ENCODE results near the gene OPN1SW. TPM values are rescaled to one million over a fixed set of nuclear protein-coding genes. Genes with fewer than 3 reads are reported as not detected.

OPN1SW gene
- total RNA-seq, 1 donor from 2014 or later = not detected

GRCh38 chr7:128770233-128770632 lies 5.4 kb downstream of the OPN1SW start:
- no peaks in the 10 kb centered on the region for H3K9me3 Mint-ChIP-seq (ENCODE audit: unreplicated experiment)
- no peak overlapping the region for H3K4me3 Mint-ChIP-seq (ENCODE audit: unreplicated experiment)
- no peak overlapping the region for H3K27ac Mint-ChIP-seq (ENCODE audit: unreplicated experiment)
- H3K4me1 Mint-ChIP-seq (ENCODE audit: unreplicated experiment) = peaks cover 14% of the 10 kb centered on the region
- TF ChIP-seq CTCF (IDR thresholded peaks at IDR 0.05; ENCODE audit: unreplicated experiment) = no peak
- H3K27me3 Mint-ChIP-seq (ENCODE audit: unreplicated experiment) = peaks cover 3% of the 10 kb centered on the region
- H3K36me3 Mint-ChIP-seq (ENCODE audit: low read depth, unreplicated experiment) = peaks cover 46% of the 10 kb centered on the region
- no peak for DNase-seq (ENCODE audit: low spot score)

GRCh38 chr7:128767475-128768110 lies 8.0 kb downstream of the OPN1SW start:
- H3K27me3 Mint-ChIP-seq (ENCODE audit: unreplicated experiment) = no peaks in the 10 kb centered on the region
- no peak overlapping the region for H3K4me3 Mint-ChIP-seq (ENCODE audit: unreplicated experiment)
- H3K27ac Mint-ChIP-seq (ENCODE audit: unreplicated experiment) = no peak overlapping the region
- DNase-seq (ENCODE audit: low spot score) = no peak
- TF ChIP-seq CTCF (IDR thresholded peaks at IDR 0.05; ENCODE audit: unreplicated experiment) = no peak
- H3K36me3 Mint-ChIP-seq (ENCODE audit: low read depth, unreplicated experiment) = peaks cover 33% of the 10 kb centered on the region
- no peaks in the 10 kb centered on the region for H3K9me3 Mint-ChIP-seq (ENCODE audit: unreplicated experiment)
- peaks cover 14% of the 10 kb centered on the region for H3K4me1 Mint-ChIP-seq (ENCODE audit: unreplicated experiment)

- no peak for TF ChIP-seq CTCF (IDR thresholded peaks at IDR 0.05; ENCODE audit: unreplicated experiment)
- H3K9me3 Mint-ChIP-seq (ENCODE audit: unreplicated experiment) = no peaks in the 10 kb centered on the region
- no peak overlapping the region for H3K4me3 Mint-ChIP-seq (ENCODE audit: unreplicated experiment)
- H3K4me1 Mint-ChIP-seq (ENCODE audit: unreplicated experiment) = no peaks in the 10 kb centered on the region
- no peak overlapping the region for H3K27ac Mint-ChIP-seq (ENCODE audit: unreplicated experiment)
- DNase-seq (ENCODE audit: low spot score) = no peak
- H3K36me3 Mint-ChIP-seq (ENCODE audit: low read depth, unreplicated experiment) = peaks cover 18% of the 10 kb centered on the region
- no peaks in the 10 kb centered on the region for H3K27me3 Mint-ChIP-seq (ENCODE audit: unreplicated experiment)
Observed at GRCh38 chr7:128763541-128763940, 12.1 kb downstream of the OPN1SW start.

- Mint-ChIP-seq H3K4me3 (ENCODE audit: unreplicated experiment) (no peak overlapping the region), H3K4me1 (ENCODE audit: unreplicated experiment) (no peaks in the 10 kb centered on the region), H3K36me3 (ENCODE audit: low read depth, unreplicated experiment) (peaks cover 10% of the 10 kb centered on the region), H3K27ac (ENCODE audit: unreplicated experiment) (no peak overlapping the region), H3K27me3 (ENCODE audit: unreplicated experiment) (no peaks in the 10 kb centered on the region), H3K9me3 (ENCODE audit: unreplicated experiment) (no peaks in the 10 kb centered on the region)
- TF ChIP-seq CTCF (IDR thresholded peaks at IDR 0.05; ENCODE audit: unreplicated experiment) = no peak
- no peak for DNase-seq (ENCODE audit: low spot score)
Observed at GRCh38 chr7:128759242-128759641, 16.4 kb downstream of the OPN1SW start.

- TF ChIP-seq CTCF (IDR thresholded peaks at IDR 0.05; ENCODE audit: unreplicated experiment) = no peak
Observed at GRCh38 chr7:128758553-128758952, 17.0 kb downstream of the OPN1SW start.

More at GRCh38 chr7:128758553-128758952, 17.0 kb downstream of the OPN1SW start:
- Mint-ChIP-seq H3K36me3 (ENCODE audit: low read depth, unreplicated experiment) (peaks cover 14% of the 10 kb centered on the region), H3K27me3 (ENCODE audit: unreplicated experiment) (no peaks in the 10 kb centered on the region), H3K4me1 (ENCODE audit: unreplicated experiment) (no peaks in the 10 kb centered on the region), H3K27ac (ENCODE audit: unreplicated experiment) (no peak overlapping the region), H3K4me3 (ENCODE audit: unreplicated experiment) (no peak overlapping the region), H3K9me3 (ENCODE audit: unreplicated experiment) (no peaks in the 10 kb centered on the region)
- no peak for DNase-seq (ENCODE audit: low spot score)

Measured in endothelial cell (in vitro differentiated cells).